Measurements from ENCODE around the gene SORCS2.

SORCS2 gene

DNA sequence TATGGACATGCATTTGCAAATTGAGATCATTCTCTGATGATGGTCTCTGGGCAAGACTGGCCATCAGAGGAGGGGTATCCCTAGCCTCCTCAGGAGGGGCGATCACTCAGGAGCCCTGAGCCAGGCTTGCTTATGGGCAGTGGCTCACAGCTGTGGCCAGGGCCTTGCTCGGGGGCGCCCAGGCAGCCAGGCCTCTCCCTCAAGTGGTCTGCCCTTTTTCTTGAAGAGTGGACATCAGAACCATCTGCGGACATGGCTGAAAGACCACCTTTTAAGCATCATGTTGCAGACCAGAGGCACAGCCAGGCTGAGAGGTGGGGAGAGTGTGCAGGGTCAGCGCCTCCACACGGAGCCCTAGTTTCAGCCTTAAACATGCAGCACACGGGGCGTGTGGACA, 349.1 kb downstream of the SORCS2 start:
- H3K36me3 ChIP-seq (ENCODE audit: control insufficient read depth in 2 of 2, insufficient read depth in 1 of 2, low read length in 2 of 2) = no peaks in the 10 kb centered on the region
- H3K27ac ChIP-seq (ENCODE audit: extremely low read depth, low read depth, low read length) = no peak overlapping the region
- H3K4me1 ChIP-seq (ENCODE audit: control insufficient read depth, insufficient read depth, low read length) = no peaks in the 10 kb centered on the region
- H3K4me3 ChIP-seq (ENCODE audit: low read depth, low read length) = no peak overlapping the region
- POLR2A ChIA-PET = no interaction called here
- H3K9me3 ChIP-seq (ENCODE audit: control insufficient read depth, insufficient read depth, low read depth, low read length) = no peaks in the 10 kb centered on the region
- CTCF ChIA-PET = no interaction called here
- no peak for TF ChIP-seq ZNF391 (tag by site-specific recombination; IDR thresholded peaks at IDR 0.05; ENCODE audit: borderline replicate concordance, low read depth)
- no peak for TF ChIP-seq ZBTB21 (tag by site-specific recombination; IDR thresholded peaks at IDR 0.05)
- TF ChIP-seq ZNF112 (tag by site-specific recombination; IDR thresholded peaks at IDR 0.05) = no peak
- TF ChIP-seq, protein P1, sequence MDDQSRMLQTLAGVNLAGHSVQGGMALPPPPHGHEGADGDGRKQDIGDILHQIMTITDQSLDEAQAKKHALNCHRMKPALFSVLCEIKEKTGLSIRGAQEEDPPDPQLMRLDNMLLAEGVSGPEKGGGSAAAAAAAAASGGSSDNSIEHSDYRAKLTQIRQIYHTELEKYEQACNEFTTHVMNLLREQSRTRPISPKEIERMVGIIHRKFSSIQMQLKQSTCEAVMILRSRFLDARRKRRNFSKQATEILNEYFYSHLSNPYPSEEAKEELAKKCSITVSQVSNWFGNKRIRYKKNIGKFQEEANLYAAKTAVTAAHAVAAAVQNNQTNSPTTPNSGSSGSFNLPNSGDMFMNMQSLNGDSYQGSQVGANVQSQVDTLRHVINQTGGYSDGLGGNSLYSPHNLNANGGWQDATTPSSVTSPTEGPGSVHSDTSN (CRISPR knock-in tag; IDR thresholded peaks at IDR 0.05) = no peak
- TF ChIP-seq, protein P2, sequence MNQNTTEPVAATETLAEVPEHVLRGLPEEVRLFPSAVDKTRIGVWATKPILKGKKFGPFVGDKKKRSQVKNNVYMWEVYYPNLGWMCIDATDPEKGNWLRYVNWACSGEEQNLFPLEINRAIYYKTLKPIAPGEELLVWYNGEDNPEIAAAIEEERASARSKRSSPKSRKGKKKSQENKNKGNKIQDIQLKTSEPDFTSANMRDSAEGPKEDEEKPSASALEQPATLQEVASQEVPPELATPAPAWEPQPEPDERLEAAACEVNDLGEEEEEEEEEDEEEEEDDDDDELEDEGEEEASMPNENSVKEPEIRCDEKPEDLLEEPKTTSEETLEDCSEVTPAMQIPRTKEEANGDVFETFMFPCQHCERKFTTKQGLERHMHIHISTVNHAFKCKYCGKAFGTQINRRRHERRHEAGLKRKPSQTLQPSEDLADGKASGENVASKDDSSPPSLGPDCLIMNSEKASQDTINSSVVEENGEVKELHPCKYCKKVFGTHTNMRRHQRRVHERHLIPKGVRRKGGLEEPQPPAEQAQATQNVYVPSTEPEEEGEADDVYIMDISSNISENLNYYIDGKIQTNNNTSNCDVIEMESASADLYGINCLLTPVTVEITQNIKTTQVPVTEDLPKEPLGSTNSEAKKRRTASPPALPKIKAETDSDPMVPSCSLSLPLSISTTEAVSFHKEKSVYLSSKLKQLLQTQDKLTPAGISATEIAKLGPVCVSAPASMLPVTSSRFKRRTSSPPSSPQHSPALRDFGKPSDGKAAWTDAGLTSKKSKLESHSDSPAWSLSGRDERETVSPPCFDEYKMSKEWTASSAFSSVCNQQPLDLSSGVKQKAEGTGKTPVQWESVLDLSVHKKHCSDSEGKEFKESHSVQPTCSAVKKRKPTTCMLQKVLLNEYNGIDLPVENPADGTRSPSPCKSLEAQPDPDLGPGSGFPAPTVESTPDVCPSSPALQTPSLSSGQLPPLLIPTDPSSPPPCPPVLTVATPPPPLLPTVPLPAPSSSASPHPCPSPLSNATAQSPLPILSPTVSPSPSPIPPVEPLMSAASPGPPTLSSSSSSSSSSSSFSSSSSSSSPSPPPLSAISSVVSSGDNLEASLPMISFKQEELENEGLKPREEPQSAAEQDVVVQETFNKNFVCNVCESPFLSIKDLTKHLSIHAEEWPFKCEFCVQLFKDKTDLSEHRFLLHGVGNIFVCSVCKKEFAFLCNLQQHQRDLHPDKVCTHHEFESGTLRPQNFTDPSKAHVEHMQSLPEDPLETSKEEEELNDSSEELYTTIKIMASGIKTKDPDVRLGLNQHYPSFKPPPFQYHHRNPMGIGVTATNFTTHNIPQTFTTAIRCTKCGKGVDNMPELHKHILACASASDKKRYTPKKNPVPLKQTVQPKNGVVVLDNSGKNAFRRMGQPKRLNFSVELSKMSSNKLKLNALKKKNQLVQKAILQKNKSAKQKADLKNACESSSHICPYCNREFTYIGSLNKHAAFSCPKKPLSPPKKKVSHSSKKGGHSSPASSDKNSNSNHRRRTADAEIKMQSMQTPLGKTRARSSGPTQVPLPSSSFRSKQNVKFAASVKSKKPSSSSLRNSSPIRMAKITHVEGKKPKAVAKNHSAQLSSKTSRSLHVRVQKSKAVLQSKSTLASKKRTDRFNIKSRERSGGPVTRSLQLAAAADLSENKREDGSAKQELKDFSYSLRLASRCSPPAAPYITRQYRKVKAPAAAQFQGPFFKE (tag by site-specific recombination; IDR thresholded peaks at IDR 0.05; ENCODE audit: borderline replicate concordance) = no peak
- no peak for TF ChIP-seq SALL2 (tag by site-specific recombination; IDR thresholded peaks at IDR 0.05; ENCODE audit: borderline replicate concordance)

DNA sequence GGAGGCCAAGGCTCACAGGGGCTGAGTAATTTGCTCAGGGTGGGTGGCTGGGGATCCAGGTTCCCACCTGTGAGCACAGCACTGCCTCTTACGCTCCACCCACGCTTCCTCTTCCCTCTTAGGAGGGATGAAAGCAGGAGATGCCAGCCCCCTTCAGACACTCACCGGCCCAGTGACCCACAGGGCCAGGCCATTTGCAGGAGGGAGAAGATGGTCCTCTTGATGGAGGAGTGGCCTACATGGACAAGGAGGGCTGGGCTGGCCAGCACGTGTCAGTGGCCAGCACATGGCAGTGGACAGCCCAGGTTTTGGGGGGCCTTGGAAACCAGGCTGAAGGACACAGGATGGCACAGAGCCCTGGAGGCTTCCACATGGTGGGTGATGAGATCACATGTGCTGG, 350.4 kb downstream of the SORCS2 start:
- no peak overlapping the region for H3K4me3 ChIP-seq (ENCODE audit: low read depth, low read length)
- H3K27ac ChIP-seq (ENCODE audit: extremely low read depth, low read depth, low read length) = no peak overlapping the region
- no peaks in the 10 kb centered on the region for H3K4me1 ChIP-seq (ENCODE audit: control insufficient read depth, insufficient read depth, low read length)
- CTCF ChIA-PET = no interaction called here
- no peaks in the 10 kb centered on the region for H3K9me3 ChIP-seq (ENCODE audit: control insufficient read depth, insufficient read depth, low read depth, low read length)
- no peaks in the 10 kb centered on the region for H3K36me3 ChIP-seq (ENCODE audit: control insufficient read depth in 2 of 2, insufficient read depth in 1 of 2, low read length in 2 of 2)
- POLR2A ChIA-PET = no interaction called here
- no peak for TF ChIP-seq ZNF610 (tag by site-specific recombination; IDR thresholded peaks at IDR 0.05; ENCODE audit: borderline replicate concordance)
- no peak for TF ChIP-seq ZNF776 (tag by site-specific recombination; IDR thresholded peaks at IDR 0.05; ENCODE audit: borderline replicate concordance)
- TF ChIP-seq ZNF335 (tag by site-specific recombination; conservative IDR thresholded peaks at IDR 0.05) = no peak
- TF ChIP-seq ZNF114 (tag by site-specific recombination; IDR thresholded peaks at IDR 0.05) = no peak
- TF ChIP-seq ZNF416 (tag by site-specific recombination; IDR thresholded peaks at IDR 0.05) = no peak
- no peak for TF ChIP-seq ZNF707 (tag by site-specific recombination; IDR thresholded peaks at IDR 0.05)
- TF ChIP-seq ZNF837 (tag by site-specific recombination; IDR thresholded peaks at IDR 0.05) = no peak
- TF ChIP-seq, protein P3, sequence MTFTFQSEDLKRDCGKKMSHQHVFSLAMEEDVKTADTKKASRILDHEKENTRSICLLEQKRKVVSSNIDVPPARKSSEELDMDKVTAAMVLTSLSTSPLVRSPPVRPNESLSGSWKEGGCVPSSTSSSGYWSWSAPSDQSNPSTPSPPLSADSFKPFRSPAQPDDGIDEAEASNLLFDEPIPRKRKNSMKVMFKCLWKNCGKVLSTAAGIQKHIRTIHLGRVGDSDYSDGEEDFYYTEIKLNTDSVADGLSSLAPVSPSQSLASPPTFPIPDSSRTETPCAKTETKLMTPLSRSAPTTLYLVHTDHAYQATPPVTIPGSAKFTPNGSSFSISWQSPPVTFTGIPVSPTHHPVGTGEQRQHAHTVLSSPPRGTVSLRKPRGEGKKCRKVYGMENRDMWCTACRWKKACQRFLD (tag by site-specific recombination; IDR thresholded peaks at IDR 0.05) = no peak
- TF ChIP-seq GLIS1 (tag by site-specific recombination; IDR thresholded peaks at IDR 0.05) = no peak
- TF ChIP-seq ZNF596 (tag by site-specific recombination; IDR thresholded peaks at IDR 0.05) = no peak
- no peak for TF ChIP-seq ZNF155 (tag by site-specific recombination; IDR thresholded peaks at IDR 0.05)

Data from HEK293 (cell line).